Ovary (tissue), 3 donors: ENCODE data around the gene SLC9B1.

Source experiments
- CTCF ChIP-seq, 3 donors: fragments of 450-650 bp in 2 of 3; fragments of 200-600 bp in 1 of 3; IDR thresholded peaks; one replicate each; pipeline versions ENCODE4 v1.5.1 to v1.8.0; 2016 to 2022; ENCODE audit warnings: antibody characterized with exemption in 3 of 3, mild to moderate bottlenecking in 1 of 3
- POLR2A ChIP-seq: fragments of 450-650 bp; IDR thresholded peaks from one replicate; pipeline ENCODE4 v1.6.1; 2017; ENCODE audit warnings: antibody characterized with exemption, mild to moderate bottlenecking, moderate library complexity
- donor health status: DM: no; HTN: no; CAD: no.

GRCh38 chr4:102981005-102981404, 38.5 kb downstream of the SLC9B1 start:
- no peak for TF ChIP-seq CTCF (IDR thresholded peaks at IDR 0.05)
- TF ChIP-seq POLR2A: no peak
